GM23248 (cell line): ENCODE data around the gene TRAF3IP1. TPM values are rescaled to one million over a fixed set of nuclear protein-coding genes. Genes with fewer than 3 reads are reported as not detected.

Experiments used
- DNase-seq: peaks from one replicate; pipeline ENCODE4 v3.0.0-alpha.2; 2015
- H2AFZ ChIP-seq: fragments of 200-600 bp; sonication (generic); 2 replicates; pipeline ENCODE4 v1.6.1; 2016; ENCODE audit warnings: antibody characterized with exemption
- H3F3A ChIP-seq: fragments of 200-600 bp; sonication (generic); 2 replicates; pipeline ENCODE4 v1.6.1; 2016; ENCODE audit warnings: mild to moderate bottlenecking, antibody characterized with exemption, mixed run types; ENCODE audit not compliant: insufficient read depth
- H3K27ac ChIP-seq: fragments of 200-600 bp; sonication (generic); 2 replicates; pipeline ENCODE4 v1.5.1; 2016; ENCODE audit warnings: mild to moderate bottlenecking
- H3K27me3 ChIP-seq: fragments of 200-600 bp; sonication (generic); replicated peaks from 2 replicates; pipeline ENCODE4 v1.6.1; 2016; ENCODE audit warnings: mild to moderate bottlenecking; ENCODE audit not compliant: insufficient read depth
- H3K36me3 ChIP-seq: fragments of 200-600 bp; sonication (generic); 2 replicates; pipeline ENCODE4 v1.6.1; 2016; ENCODE audit warnings: low read depth, mild to moderate bottlenecking
- H3K4me1 ChIP-seq: fragments of 200-600 bp; sonication (generic); 2 replicates; pipeline ENCODE4 v1.6.1; 2016; ENCODE audit warnings: mild to moderate bottlenecking; ENCODE audit not compliant: insufficient read depth
- H3K4me2 ChIP-seq: fragments of 200-600 bp; sonication (generic); one replicate; pipeline ENCODE4 v1.6.1; 2016; ENCODE audit warnings: mild to moderate bottlenecking; ENCODE audit not compliant: unreplicated experiment
- H3K4me3 ChIP-seq: fragments of 200-600 bp; sonication (generic); 2 replicates; pipeline ENCODE4 v1.5.1; 2016; ENCODE audit warnings: mild to moderate bottlenecking
- H3K79me2 ChIP-seq: fragments of 200-600 bp; sonication (generic); 2 replicates; pipeline ENCODE4 v1.6.1; 2016; ENCODE audit warnings: mild to moderate bottlenecking; ENCODE audit not compliant: insufficient read depth
- H3K9ac ChIP-seq: fragments of 200-600 bp; sonication (generic); 2 replicates; pipeline ENCODE4 v1.6.1; 2016; ENCODE audit warnings: mild to moderate bottlenecking
- H3K9me2 ChIP-seq: fragments of 200-600 bp; sonication (generic); 2 replicates; pipeline ENCODE4 v1.6.1; 2016; ENCODE audit warnings: mixed run types, mild to moderate bottlenecking, moderate library complexity; ENCODE audit not compliant: insufficient read depth
- H3K9me3 ChIP-seq: fragments of 200-600 bp; sonication (generic); one replicate; pipeline ENCODE4 v1.6.1; 2017; ENCODE audit warnings: low read depth
- H4K20me1 ChIP-seq: fragments of 200-600 bp; sonication (generic); 2 replicates; pipeline ENCODE4 v1.6.0; 2016; ENCODE audit not compliant: insufficient read depth
- EZH2 ChIP-seq: fragments of 200-600 bp; sonication (generic); IDR thresholded peaks from 2 replicates; pipeline ENCODE4 v1.6.1; 2018; ENCODE audit warnings: antibody characterized with exemption, mild to moderate bottlenecking; ENCODE audit not compliant: insufficient read depth, poor library complexity, severe bottlenecking
- EZH2phosphoT487 ChIP-seq: fragments of 200-600 bp; sonication (generic); IDR thresholded peaks from 2 replicates; pipeline ENCODE4 v1.6.1; 2018; ENCODE audit warnings: antibody characterized with exemption, moderate library complexity, mild to moderate bottlenecking, low read depth; ENCODE audit not compliant: insufficient read depth
- WGBS, 2 experiments: methylation state at CpG; one replicate each; pipeline ENCODE4 v1.1.6; 2015 to 2017; ENCODE audit warnings: low lambda C conversion rate in 2 of 2, low coverage in 1 of 2; ENCODE audit errors: missing lambda C conversion rate in 2 of 2; 5-methylcytosine and 5-hydroxymethylcytosine counted together
- in situ Hi-C: fragments of 300-500 bp; cut with MboI; formaldehyde crosslinking; loops from 2 replicates; pipeline ENCODE4 v1.15.0; 2020
- polyA plus RNA-seq: library from polyadenylated mRNA; unstranded; fragments of >200 nt; fragmentation: Nextera tagmentation; extraction: Ambion mirVana; gene quantifications from 2 replicates; pipeline ENCODE4 v1.2.1, GENCODE V29; 2016
- total RNA-seq: library from RNA; depleted of rRNA; stranded (reverse); fragments of >200 nt; shearing (Covaris generic); gene quantifications from 2 replicates; pipeline ENCODE4 v1.2.3, GENCODE V29; 2014

The TRAF3IP1 gene
- total and polyA plus RNA-seq, 2 experiments from 2014 or later, result 9.5 to 10.6 TPM

GRCh38 chr2:238278626-238279323, 41.5 kb upstream of the TRAF3IP1 start:
- TF ChIP-seq EZH2phosphoT487, result no peak
- no peak for TF ChIP-seq EZH2
- Histone ChIP-seq H3K4me1 (no peaks in the 10 kb centered on the region), H3K27me3 (no peaks in the 10 kb centered on the region), H3K9ac (no peak overlapping the region), H3K4me2 (no peak overlapping the region), H3F3A (no peaks in the 10 kb centered on the region), H2AFZ (no peak overlapping the region), H3K36me3 (no peaks in the 10 kb centered on the region), H3K9me2 (no peaks in the 10 kb centered on the region), H3K4me3 (no peak overlapping the region), H3K9me3 (no peaks in the 10 kb centered on the region), H3K79me2 (peaks cover 40% of the 10 kb centered on the region), H4K20me1 (no peaks in the 10 kb centered on the region), H3K27ac (no peak overlapping the region)
- DNase-seq, result no peak
- in situ Hi-C loops, result no loop called here
- WGBS, 2 experiments, result 57 to 58% methylated on average over 9 of the region's 9 CpGs

GRCh38 chr2:238279324-238279682, 41.0 kb upstream of the TRAF3IP1 start:
- no peak overlapping the region for H2AFZ ChIP-seq
- DNase-seq, result no peak
- no peaks in the 10 kb centered on the region for H3K36me3 ChIP-seq
- H3K9me3 ChIP-seq, result no peaks in the 10 kb centered on the region
- H3K9me2 ChIP-seq, result no peaks in the 10 kb centered on the region
- H3K27me3 ChIP-seq, result no peaks in the 10 kb centered on the region
- H4K20me1 ChIP-seq, result no peaks in the 10 kb centered on the region
- H3K4me3 ChIP-seq, result no peak overlapping the region
- 84 to 85% methylated on average over 6 of the region's 6 CpGs for WGBS, 2 experiments
- H3K4me2 ChIP-seq, result no peak overlapping the region
- in situ Hi-C loops, result no loop called here
- no peaks in the 10 kb centered on the region for H3F3A ChIP-seq
- no peak overlapping the region for H3K27ac ChIP-seq
- H3K9ac ChIP-seq, result no peak overlapping the region
- no peaks in the 10 kb centered on the region for H3K4me1 ChIP-seq
- H3K79me2 ChIP-seq, result peaks cover 46% of the 10 kb centered on the region
- no peak for TF ChIP-seq EZH2
- no peak for TF ChIP-seq EZH2phosphoT487

- WGBS, 2 experiments, result 77 to 78% methylated on average over 12 of the region's 12 CpGs
- H3K4me3 ChIP-seq, result no peak overlapping the region
- no peak overlapping the region for H2AFZ ChIP-seq
- H3K9me2 ChIP-seq, result no peaks in the 10 kb centered on the region
- H4K20me1 ChIP-seq, result no peaks in the 10 kb centered on the region
- H3K9me3 ChIP-seq, result no peaks in the 10 kb centered on the region
- no peaks in the 10 kb centered on the region for H3K27me3 ChIP-seq
- H3K4me1 ChIP-seq, result peaks cover 2% of the 10 kb centered on the region
- peaks cover 54% of the 10 kb centered on the region for H3K79me2 ChIP-seq
- H3K9ac ChIP-seq, result no peak overlapping the region
- no peaks in the 10 kb centered on the region for H3K36me3 ChIP-seq
- DNase-seq, result no peak
- TF ChIP-seq EZH2phosphoT487, result no peak
- no peak for TF ChIP-seq EZH2
- in situ Hi-C loops, result no loop called here
- H3K4me2 ChIP-seq, result no peak overlapping the region
- H3K27ac ChIP-seq, result no peak overlapping the region
- 0 out of 2 replicates have a peak, but pooled peaks cover 2% of the 10 kb centered on the region for H3F3A ChIP-seq
Observed at GRCh38 chr2:238280083-238280825, 40.1 kb upstream of the TRAF3IP1 start.

- Histone ChIP-seq H2AFZ (no peak overlapping the region), H3F3A (peaks cover 17% of the 10 kb centered on the region), H3K27me3 (no peaks in the 10 kb centered on the region), H4K20me1 (no peaks in the 10 kb centered on the region), H3K4me1 (peaks cover 17% of the 10 kb centered on the region), H3K79me2 (peaks cover 56% of the 10 kb centered on the region), H3K9ac (no peak overlapping the region), H3K9me3 (no peaks in the 10 kb centered on the region), H3K36me3 (no peaks in the 10 kb centered on the region), H3K9me2 (no peaks in the 10 kb centered on the region), H3K4me3 (no peak overlapping the region), H3K4me2 (no peak overlapping the region), H3K27ac (no peak overlapping the region)
- in situ Hi-C loops, result no loop called here
- WGBS, 2 experiments, result 84 to 86% methylated on average over 13 of the region's 13 CpGs
- no peak for DNase-seq
- TF ChIP-seq EZH2phosphoT487 (no peak), EZH2 (no peak)
Observed at GRCh38 chr2:238281826-238282480, 38.4 kb upstream of the TRAF3IP1 start.
